Measurements from ENCODE around the gene UBQLN4. TPM values are rescaled to one million over a fixed set of nuclear protein-coding genes. Genes with fewer than 3 reads are reported as not detected.

Gene UBQLN4
- total and polyA plus RNA-seq, 2 of the 4 experiments (the other 2 are of a cell fraction), result 8.8 to 21.6 TPM

- BruUV-seq (replicated peaks), result no TSS peak
Observed at GRCh38 chr1:156042828-156043227, 10.8 kb downstream of the UBQLN4 start.

More at GRCh38 chr1:156042828-156043227, 10.8 kb downstream of the UBQLN4 start:
- in situ Hi-C loops (cut with MboI; ENCODE audit: low sequenced_read_pairs) (no loop called here), intact Hi-C loops (cut with micrococcal nuclease) (no loop called here), dilution Hi-C loops (cut with HindIII; ENCODE audit: low sequenced_read_pairs, unreplicated experiment) (no loop called here)
- H3K9me3 ChIP-seq (ENCODE audit: control insufficient read depth, insufficient read depth, low read length), result no peaks in the 10 kb centered on the region
- no peak overlapping the region for H2AFZ ChIP-seq (replicated peaks; ENCODE audit: low read length, poor library complexity)
- H2BK5ac ChIP-seq (ENCODE audit: low read depth, low read length, poor library complexity, severe bottlenecking), result no peak overlapping the region
- peaks cover 5% of the 10 kb centered on the region for H3K4me1 ChIP-seq (ENCODE audit: control insufficient read depth, insufficient read depth, low read length)
- H4K5ac ChIP-seq (ENCODE audit: low read depth, low read length), result no peak overlapping the region
- H3K79me1 ChIP-seq (ENCODE audit: low read depth in 1 of 2, low read length in 2 of 2), result 0 out of 4 replicates have a peak, but pooled peaks cover 0 to 3% of the 10 kb centered on the region in 2 experiments
- no peak overlapping the region for H3K18ac ChIP-seq (ENCODE audit: low read depth, low read length)
- no peak overlapping the region for H4K91ac ChIP-seq (ENCODE audit: insufficient read depth, low read depth, low read length)
- no peak overlapping the region for H3K4me2 ChIP-seq (ENCODE audit: low read depth, low read length)
- POLR2A ChIA-PET (ENCODE audit: unreplicated experiment), result no interaction called here
- no peaks in the 10 kb centered on the region for H3K27me3 ChIP-seq (ENCODE audit: control insufficient read depth, insufficient read depth, low read length)
- H3K14ac ChIP-seq (replicated peaks; ENCODE audit: low read depth, low read length), result no peak overlapping the region
- H4K8ac ChIP-seq (ENCODE audit: low read depth in 2 of 2, low read length in 2 of 2), result no peak overlapping the region
- TF ChIP-seq USF2 (IDR thresholded peaks at IDR 0.05; ENCODE audit: low read depth, low read length) (no peak), MAFK (IDR thresholded peaks at IDR 0.05; ENCODE audit: low read depth, low read length) (no peak), CEBPB (IDR thresholded peaks at IDR 0.05; ENCODE audit: low read depth, low read length) (no peak), NFE2L2 (IDR thresholded peaks at IDR 0.05; ENCODE audit: low read depth, low read length) (no peak), CTCF (conservative IDR thresholded peaks at IDR 0.05; ENCODE audit: low read depth, low read length) (no peak), ELK1 (IDR thresholded peaks at IDR 0.05; ENCODE audit: borderline replicate concordance, low read depth, low read length) (no peak), BHLHE40 (IDR thresholded peaks at IDR 0.05; ENCODE audit: low read depth, low read length) (no peak), MXI1 (IDR thresholded peaks at IDR 0.05; ENCODE audit: borderline replicate concordance, low read depth, low read length) (no peak), RAD21 (IDR thresholded peaks at IDR 0.05; ENCODE audit: low read length) (no peak), FOS (IDR thresholded peaks at IDR 0.05; ENCODE audit: low read depth, low read length) (no peak), SMC3 (IDR thresholded peaks at IDR 0.05; ENCODE audit: low read depth, low read length) (no peak), CHD1 (IDR thresholded peaks at IDR 0.05; ENCODE audit: low read depth, low read length) (no peak), RFX5 (IDR thresholded peaks at IDR 0.05; ENCODE audit: low read depth, low read length) (no peak), MAZ (IDR thresholded peaks at IDR 0.05; ENCODE audit: borderline replicate concordance, low read depth, low read length) (no peak), POLR2A (IDR thresholded peaks at IDR 0.05; ENCODE audit: low read depth, low read length) (no peak), RCOR1 (IDR thresholded peaks at IDR 0.05; ENCODE audit: insufficient replicate concordance, low read length) (no peak)
- H2BK120ac ChIP-seq (ENCODE audit: low read depth, low read length), result no peak overlapping the region
- no peak overlapping the region for H3K23ac ChIP-seq (ENCODE audit: low read depth, low read length)
- CTCF ChIA-PET, result no interaction called here
- H4K20me1 ChIP-seq (ENCODE audit: insufficient read depth, low read length), result peaks cover 4% of the 10 kb centered on the region
- peaks cover 5% of the 10 kb centered on the region; the same call in 1 of the 2 replicates for H3K9me1 ChIP-seq (ENCODE audit: insufficient read depth, low read length)
- no peak overlapping the region for H3K4me3 ChIP-seq (ENCODE audit: insufficient read depth, low read depth, low read length)
- H2BK20ac ChIP-seq (ENCODE audit: low read depth, low read length), result no peak overlapping the region
- no peak overlapping the region for H2AK5ac ChIP-seq (ENCODE audit: low read depth, low read length)
- H3K9ac ChIP-seq (ENCODE audit: low read depth, low read length), result no peak overlapping the region
- DNase-seq (no peak), ATAC-seq (ENCODE audit: low read depth) (no peak)
- H3K36me3 ChIP-seq (ENCODE audit: control insufficient read depth, insufficient read depth, low read length), result peaks cover 30% of the 10 kb centered on the region
- H3K27ac ChIP-seq (ENCODE audit: insufficient read depth, low read length), result no peak overlapping the region
- H2BK15ac ChIP-seq (ENCODE audit: low read depth, low read length), result no peak overlapping the region
- H3K4ac ChIP-seq (ENCODE audit: low read depth, low read length), result no peak overlapping the region
- H3K56ac ChIP-seq (ENCODE audit: extremely low read depth, insufficient read depth, low read length), result no peak overlapping the region
- no peak overlapping the region for H2AK9ac ChIP-seq (replicated peaks; ENCODE audit: low read depth, low read length, poor library complexity)
- 100% methylated on average over 1 of the region's 3 CpGs; no CpG with 5 or more reads in 1 of the 2 experiments for WGBS, 2 experiments (ENCODE audit: extremely low coverage in 2 of 2, insufficient read length in 1 of 2)
